WTC11 (cell line): Measurements from ENCODE around the gene LEF1.

Experiments
- ARID4B ChIP-seq: sonication (generic); formaldehyde crosslinking; IDR thresholded peaks from 2 replicates; pipeline ENCODE4 v1.8.0; 2023; ENCODE audit warnings: missing genetic modification reagents, mild to moderate bottlenecking, borderline replicate concordance
- CREB1 ChIP-seq: sonication (generic); formaldehyde crosslinking; IDR thresholded peaks from 2 replicates; pipeline ENCODE4 v1.8.0; 2023; ENCODE audit warnings: mild to moderate bottlenecking, missing genetic modification reagents
- CTCF ChIP-seq: fragments of 200-600 bp; IDR thresholded peaks from 2 replicates; pipeline ENCODE4 v1.8.0; 2022; ENCODE audit warnings: antibody characterized with exemption
- FOXP1 ChIP-seq: sonication (generic); formaldehyde crosslinking; IDR thresholded peaks from 2 replicates; pipeline ENCODE4 v1.8.0; 2022; ENCODE audit warnings: missing genetic modification reagents, mild to moderate bottlenecking, moderate library complexity, borderline replicate concordance
- MAX ChIP-seq: sonication (generic); formaldehyde crosslinking; IDR thresholded peaks from 2 replicates; pipeline ENCODE4 v1.8.0; 2022; ENCODE audit warnings: mild to moderate bottlenecking, missing genetic modification reagents
- NR1H2 ChIP-seq: sonication (generic); formaldehyde crosslinking; IDR thresholded peaks from 2 replicates; pipeline ENCODE4 v1.9.0; 2021; ENCODE audit warnings: mild to moderate bottlenecking, moderate library complexity, missing genetic modification reagents
- PRDM15 ChIP-seq: sonication (generic); formaldehyde crosslinking; IDR thresholded peaks from 2 replicates; pipeline ENCODE4 v1.8.0; 2022; ENCODE audit warnings: missing genetic modification reagents
- SMAD4 ChIP-seq: sonication (generic); formaldehyde crosslinking; IDR thresholded peaks from 2 replicates; pipeline ENCODE4 v1.8.0; 2022; ENCODE audit warnings: mild to moderate bottlenecking, missing genetic modification reagents
- USF1 ChIP-seq: sonication (generic); formaldehyde crosslinking; IDR thresholded peaks from 2 replicates; pipeline ENCODE4 v1.8.0; 2022; ENCODE audit warnings: mild to moderate bottlenecking, missing genetic modification reagents
- ZNF281 ChIP-seq: sonication (generic); formaldehyde crosslinking; IDR thresholded peaks from 2 replicates; pipeline ENCODE4 v1.8.0; 2023; ENCODE audit warnings: mild to moderate bottlenecking, missing genetic modification reagents

GRCh38 chr4:108018040-108018883 lies 150.5 kb downstream of the LEF1 start:
- TF ChIP-seq CTCF (peak; percentile 81), SMAD4 (CRISPR knock-in tag) (no peak), CREB1 (CRISPR knock-in tag) (no peak), ARID4B (CRISPR knock-in tag) (no peak), FOXP1 (CRISPR knock-in tag) (no peak), ZNF281 (CRISPR knock-in tag) (no peak), USF1 (CRISPR knock-in tag) (no peak), MAX (CRISPR knock-in tag) (no peak), NR1H2 (no peak), PRDM15 (CRISPR knock-in tag) (no peak)
